ENCODE results near the gene SV2C.

DNA sequence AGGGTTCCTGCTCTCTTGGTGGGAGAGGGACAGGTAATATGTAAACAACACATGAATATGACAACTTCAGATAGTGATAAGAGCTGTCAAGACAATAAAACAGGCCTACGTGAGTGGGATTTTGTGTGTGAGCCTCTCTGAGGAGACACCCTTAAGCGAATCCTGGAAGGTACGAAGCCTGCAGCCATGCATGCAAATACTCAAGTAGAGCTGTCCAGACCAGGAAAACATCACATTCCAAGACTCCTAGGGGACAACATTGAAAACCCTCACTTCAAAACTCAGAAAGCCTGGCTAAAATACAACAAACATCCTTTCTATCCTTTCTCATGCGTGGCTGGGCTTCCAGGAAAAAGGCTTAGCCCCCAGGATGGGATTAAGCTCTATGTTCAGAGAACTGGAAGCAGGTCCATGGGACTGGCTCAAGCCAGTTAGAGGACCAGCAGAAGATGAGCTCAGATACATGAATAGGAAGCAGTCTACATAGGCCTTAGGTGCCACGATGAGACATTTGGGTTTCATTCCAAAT lies 195.1 kb downstream of the SV2C start:
- TF ChIP-seq, protein P1, sequence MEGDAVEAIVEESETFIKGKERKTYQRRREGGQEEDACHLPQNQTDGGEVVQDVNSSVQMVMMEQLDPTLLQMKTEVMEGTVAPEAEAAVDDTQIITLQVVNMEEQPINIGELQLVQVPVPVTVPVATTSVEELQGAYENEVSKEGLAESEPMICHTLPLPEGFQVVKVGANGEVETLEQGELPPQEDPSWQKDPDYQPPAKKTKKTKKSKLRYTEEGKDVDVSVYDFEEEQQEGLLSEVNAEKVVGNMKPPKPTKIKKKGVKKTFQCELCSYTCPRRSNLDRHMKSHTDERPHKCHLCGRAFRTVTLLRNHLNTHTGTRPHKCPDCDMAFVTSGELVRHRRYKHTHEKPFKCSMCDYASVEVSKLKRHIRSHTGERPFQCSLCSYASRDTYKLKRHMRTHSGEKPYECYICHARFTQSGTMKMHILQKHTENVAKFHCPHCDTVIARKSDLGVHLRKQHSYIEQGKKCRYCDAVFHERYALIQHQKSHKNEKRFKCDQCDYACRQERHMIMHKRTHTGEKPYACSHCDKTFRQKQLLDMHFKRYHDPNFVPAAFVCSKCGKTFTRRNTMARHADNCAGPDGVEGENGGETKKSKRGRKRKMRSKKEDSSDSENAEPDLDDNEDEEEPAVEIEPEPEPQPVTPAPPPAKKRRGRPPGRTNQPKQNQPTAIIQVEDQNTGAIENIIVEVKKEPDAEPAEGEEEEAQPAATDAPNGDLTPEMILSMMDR (IDR thresholded peaks at IDR 0.05), result no peak
- no peak for TF ChIP-seq POLR2A (IDR thresholded peaks at IDR 0.05)
